Stomach (tissue), 4 donors: Measurements from ENCODE around the gene PLIN1.

ENCODE experiments used
- CTCF ChIP-seq, 7 experiments: fragments of 450-650 bp in 4 of 7; fragments of 200-600 bp in 3 of 7; sonication (generic) in 3 of 7; IDR thresholded peaks; one replicate each; pipeline ENCODE4 v1.5.1; 2016 to 2019; ENCODE audit warnings: antibody characterized with exemption in 7 of 7, control low read depth in 2 of 7, mild to moderate bottlenecking in 1 of 7
- EP300 ChIP-seq: sonication (generic); formaldehyde crosslinking; IDR thresholded peaks from one replicate; pipeline ENCODE4 v1.6.1; 2017; ENCODE audit warnings: antibody characterized with exemption
- POLR2AphosphoS5 ChIP-seq, 3 donors: sonication (generic); formaldehyde crosslinking; IDR thresholded peaks; one replicate each; pipeline ENCODE4 v1.6.1; 2016; ENCODE audit warnings: antibody characterized with exemption in 3 of 3

- TF ChIP-seq CTCF (IDR thresholded peaks at IDR 0.05), result no peak
- TF ChIP-seq POLR2AphosphoS5 (IDR thresholded peaks at IDR 0.05), result no peak
- no peak for TF ChIP-seq EP300
Measured at GRCh38 chr15:89633585-89633984, 45.6 kb downstream of the PLIN1 start.
